B cell (primary cell): ENCODE results near the gene APBA2. TPM values are rescaled to one million over a fixed set of nuclear protein-coding genes. Genes with fewer than 3 reads are reported as not detected.

ENCODE experiments used
- ATAC-seq: fragments of 200-7000 bp; cut with Tn5 transposase; one replicate; pipeline ENCODE4 v1.10.0; 2021; ENCODE audit warnings: low read depth, mild to moderate bottlenecking, moderate number of reproducible peaks, moderate library complexity
- CTCF ChIA-PET: fragments of 350-600 bp; sonication (Branson Sonifier 250); formaldehyde crosslinking; loops from one replicate; lab custom pipeline; 2021; ENCODE audit warnings: antibody characterized with exemption, inconsistent platforms; lab: Charles Lee
- POLR2A ChIA-PET: fragments of 350-600 bp; sonication (Branson Sonifier 250); formaldehyde crosslinking; loops from one replicate; lab custom pipeline; 2021; ENCODE audit warnings: antibody characterized with exemption; lab: Charles Lee
- DNase-seq: peaks from one replicate; pipeline ENCODE4 v3.0.0; 2013
- H2AFZ ChIP-seq: 2 replicates; pipeline ENCODE4 v1.6.1; 2012; ENCODE audit warnings: mild to moderate bottlenecking, low read depth, low read length; ENCODE audit not compliant: insufficient read depth, poor library complexity, severe bottlenecking
- H3K27ac ChIP-seq, 2 donors: 1 replicate in 1 of 2; 2 replicates in 1 of 2; pipeline ENCODE4 v1.5.1; 2012 to 2013; ENCODE audit warnings: low read length in 2 of 2, mild to moderate bottlenecking in 2 of 2, moderate library complexity in 1 of 2
- H3K27me3 ChIP-seq, 4 experiments: fragments of 200-600 bp in 1 of 4; sonication (generic) in 1 of 4; replicated peaks in 1 of 4; 1 replicate in 2 of 4; 2 replicates in 2 of 4; pipeline versions ENCODE4 v1.6.1 to v1.7.0; 2013 to 2016; ENCODE audit warnings: low read length in 3 of 4, mild to moderate bottlenecking in 2 of 4, mixed read lengths in 1 of 4, moderate library complexity in 1 of 4; ENCODE audit not compliant: insufficient read depth in 4 of 4, control insufficient read depth in 3 of 4; ENCODE audit errors: control extremely low read depth in 1 of 4
- H3K36me3 ChIP-seq, 2 experiments: replicated peaks in 1 of 2; 1 replicate in 1 of 2; 2 replicates in 1 of 2; pipeline versions ENCODE4 v1.6.1 to v1.7.1; 2013; ENCODE audit warnings: low read length in 1 of 2; ENCODE audit not compliant: insufficient read depth in 2 of 2, control insufficient read depth in 1 of 2; ENCODE audit errors: control extremely low read depth in 1 of 2, extremely low read depth in 1 of 2
- H3K4me1 ChIP-seq, 2 donors: fragments of 200-600 bp in 1 of 2; sonication (generic) in 1 of 2; 1 replicate in 1 of 2; 2 replicates in 1 of 2; pipeline versions ENCODE4 v1.5.1 to v1.6.1; 2013 to 2017; ENCODE audit warnings: low read length in 2 of 2; ENCODE audit not compliant: control insufficient read depth in 2 of 2, insufficient read depth in 2 of 2
- H3K4me2 ChIP-seq: replicated peaks from 2 replicates; pipeline ENCODE3; 2012; ENCODE audit warnings: mild to moderate bottlenecking, low read depth, low read length; ENCODE audit not compliant: poor library complexity, severe bottlenecking
- H3K4me3 ChIP-seq, 5 experiments: fragments of 200-600 bp in 1 of 5; sonication (generic) in 1 of 5; 1 replicate in 3 of 5; 2 replicates in 2 of 5; pipeline versions ENCODE4 v1.5.1 to v1.7.0; 2011 to 2016; ENCODE audit warnings: low read length in 4 of 5, mild to moderate bottlenecking in 4 of 5, low read depth in 2 of 5, control low read depth in 1 of 5, moderate library complexity in 1 of 5; ENCODE audit not compliant: insufficient read depth in 1 of 5; ENCODE audit errors: control extremely low read depth in 1 of 5, extremely low read depth in 1 of 5
- H3K79me2 ChIP-seq: fragments of 200-600 bp; sonication (generic); one replicate; pipeline ENCODE4 v1.6.0; 2016; ENCODE audit warnings: low read length; ENCODE audit not compliant: control insufficient read depth, insufficient read depth
- H3K9ac ChIP-seq: fragments of 200-600 bp; sonication (generic); 2 replicates; pipeline ENCODE4 v1.6.1; 2017; ENCODE audit warnings: mild to moderate bottlenecking, low read length, moderate library complexity
- H3K9me3 ChIP-seq, 3 donors: one replicate each; pipeline versions ENCODE4 v1.6.1 to v1.7.1; 2013; ENCODE audit warnings: low read length in 2 of 3; ENCODE audit not compliant: control insufficient read depth in 2 of 3, insufficient read depth in 1 of 3; ENCODE audit errors: control extremely low read depth in 1 of 3
- H4K20me1 ChIP-seq: 2 replicates; pipeline ENCODE4 v1.6.0; 2012; ENCODE audit warnings: mild to moderate bottlenecking, low read length; ENCODE audit not compliant: insufficient read depth, control insufficient read depth, poor library complexity, severe bottlenecking
- H3K27ac Mint-ChIP-seq: one replicate; pipeline ENCODE4 v1.8.0; 2021; ENCODE audit warnings: mixed read lengths
- H3K27me3 Mint-ChIP-seq: one replicate; pipeline ENCODE4 v1.8.0; 2021; ENCODE audit warnings: mixed read lengths
- H3K4me1 Mint-ChIP-seq: one replicate; pipeline ENCODE4 v1.8.0; 2021; ENCODE audit warnings: mixed read lengths
- H3K4me3 Mint-ChIP-seq: one replicate; pipeline ENCODE4 v1.8.0; 2021; ENCODE audit warnings: mixed read lengths
- H3K9me3 Mint-ChIP-seq: one replicate; pipeline ENCODE4 v1.8.0; 2022; ENCODE audit warnings: mixed read lengths; ENCODE audit not compliant: insufficient read depth
- EZH2 ChIP-seq: IDR thresholded peaks from 2 replicates; pipeline ENCODE4 v1.6.1; 2012; ENCODE audit warnings: borderline replicate concordance, low read depth, mild to moderate bottlenecking, moderate library complexity, low read length; ENCODE audit not compliant: insufficient read depth, poor library complexity, severe bottlenecking
- WGBS: methylation state at CpG from one replicate; pipeline ENCODE4 v1.1.5; 2013; ENCODE audit warnings: missing lambda C conversion rate; ENCODE audit not compliant: insufficient coverage; 5-methylcytosine and 5-hydroxymethylcytosine counted together
- intact Hi-C: fragments of 100-400 bp; cut with micrococcal nuclease; formaldehyde crosslinking; loops from one replicate; pipeline ENCODE4 v1.10.0; 2022
- polyA plus RNA-seq: library from polyadenylated mRNA; depleted of rRNA; stranded (reverse); fragments of >200 nt; gene quantifications from 2 replicates; pipeline ENCODE4 v1.2.3, GENCODE V29; 2012
- total RNA-seq, 2 donors: library from RNA; stranded (reverse); fragments of 120-200 nt in 1 of 2; gene quantifications; 1 replicate in 1 of 2; 2 replicates in 1 of 2; pipeline versions ENCODE4 v1.2.3 to v1.2.4, GENCODE V29; 2013 to 2022
- TF ChIP-seq, protein P1 (sequence below): fragments of 200-600 bp; IDR thresholded peaks from one replicate; pipeline ENCODE4 v1.8.0; 2022; ENCODE audit warnings: antibody characterized with exemption, mild to moderate bottlenecking

Gene APBA2
- total and polyA plus RNA-seq, 2 donors (not counting 1 experiment from before 2014, with no cell fraction given): 0.19 TPM; not detected in 1

DNA sequence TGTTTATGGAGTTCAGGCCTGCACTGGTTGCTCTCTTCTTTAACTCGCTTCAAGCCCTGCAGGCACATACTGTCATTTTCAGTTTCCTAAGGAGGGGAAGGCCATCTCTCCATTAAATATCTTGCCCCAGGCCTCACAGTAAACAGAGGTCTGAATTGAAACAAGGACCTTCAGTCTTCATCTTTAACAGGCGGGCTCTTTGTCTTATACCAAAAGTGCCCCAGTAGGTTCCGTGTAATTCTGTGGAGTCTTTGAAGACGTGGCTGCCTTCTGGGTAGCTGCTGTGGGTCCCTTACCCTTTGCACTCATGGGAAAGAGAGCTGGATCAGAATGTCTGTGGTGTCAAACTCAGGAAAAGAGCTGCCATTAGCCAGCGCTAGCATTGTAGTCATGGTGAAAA lies 161.2 kb downstream of the APBA2 start:
- ATAC-seq: no peak
- Mint-ChIP-seq H3K4me3 (no peak overlapping the region), H3K27ac (no peak overlapping the region), H3K27me3 (no peaks in the 10 kb centered on the region), H3K4me1 (no peaks in the 10 kb centered on the region), H3K9me3 (no peaks in the 10 kb centered on the region)
- Histone ChIP-seq H2AFZ (no peak overlapping the region), H3K9me3 (no peaks in the 10 kb centered on the region), H3K36me3 (no peaks in the 10 kb centered on the region), H3K27ac (no peak overlapping the region), H3K4me1 (no peaks in the 10 kb centered on the region), H3K27me3 (no peaks in the 10 kb centered on the region), H3K79me2 (no peaks in the 10 kb centered on the region), H3K9ac (no peak overlapping the region), H4K20me1 (no peaks in the 10 kb centered on the region), H3K4me3 (no peak overlapping the region), H3K4me2 (no peak overlapping the region)
- ChIA-PET POLR2A (no interaction called here), CTCF (no interaction called here)
- WGBS: 79% methylated on average over 3 of the region's 5 CpGs
- no peak for TF ChIP-seq EZH2
- TF ChIP-seq, protein P1, sequence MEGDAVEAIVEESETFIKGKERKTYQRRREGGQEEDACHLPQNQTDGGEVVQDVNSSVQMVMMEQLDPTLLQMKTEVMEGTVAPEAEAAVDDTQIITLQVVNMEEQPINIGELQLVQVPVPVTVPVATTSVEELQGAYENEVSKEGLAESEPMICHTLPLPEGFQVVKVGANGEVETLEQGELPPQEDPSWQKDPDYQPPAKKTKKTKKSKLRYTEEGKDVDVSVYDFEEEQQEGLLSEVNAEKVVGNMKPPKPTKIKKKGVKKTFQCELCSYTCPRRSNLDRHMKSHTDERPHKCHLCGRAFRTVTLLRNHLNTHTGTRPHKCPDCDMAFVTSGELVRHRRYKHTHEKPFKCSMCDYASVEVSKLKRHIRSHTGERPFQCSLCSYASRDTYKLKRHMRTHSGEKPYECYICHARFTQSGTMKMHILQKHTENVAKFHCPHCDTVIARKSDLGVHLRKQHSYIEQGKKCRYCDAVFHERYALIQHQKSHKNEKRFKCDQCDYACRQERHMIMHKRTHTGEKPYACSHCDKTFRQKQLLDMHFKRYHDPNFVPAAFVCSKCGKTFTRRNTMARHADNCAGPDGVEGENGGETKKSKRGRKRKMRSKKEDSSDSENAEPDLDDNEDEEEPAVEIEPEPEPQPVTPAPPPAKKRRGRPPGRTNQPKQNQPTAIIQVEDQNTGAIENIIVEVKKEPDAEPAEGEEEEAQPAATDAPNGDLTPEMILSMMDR: no peak
- no peak for DNase-seq
- intact Hi-C loops: no loop called here

DNA sequence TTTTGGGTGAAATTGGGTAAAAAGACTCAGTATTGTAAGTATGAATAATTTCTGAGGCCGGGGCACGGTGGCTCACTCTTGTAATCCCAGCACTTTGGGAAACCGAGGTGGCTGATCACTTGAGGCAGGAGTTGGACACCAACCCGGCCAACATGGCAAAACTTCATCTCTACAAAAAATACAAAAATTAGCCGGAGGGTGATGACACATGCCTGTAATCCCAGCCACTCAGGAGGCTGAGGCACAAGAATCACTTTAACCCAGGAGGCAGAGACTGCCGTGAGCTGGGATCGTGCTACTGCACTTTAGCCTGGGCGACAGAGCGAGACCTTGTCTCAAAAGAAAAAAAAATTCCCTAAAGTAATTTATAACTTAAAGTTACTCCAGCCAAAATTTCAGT lies 162.2 kb downstream of the APBA2 start:
- no peak overlapping the region for H3K27ac Mint-ChIP-seq
- WGBS: 95% methylated on average over 6 of the region's 9 CpGs
- ATAC-seq (no peak), DNase-seq (no peak)
- H3K4me1 Mint-ChIP-seq: no peaks in the 10 kb centered on the region
- Histone ChIP-seq H2AFZ (no peak overlapping the region), H3K4me1 (no peaks in the 10 kb centered on the region), H3K4me3 (no peak overlapping the region), H4K20me1 (no peaks in the 10 kb centered on the region), H3K36me3 (no peaks in the 10 kb centered on the region), H3K27ac (no peak overlapping the region), H3K9me3 (peaks cover 0 to 4% (median 0%) of the 10 kb centered on the region in 3 donors), H3K4me2 (no peak overlapping the region), H3K9ac (no peak overlapping the region), H3K27me3 (no peaks in the 10 kb centered on the region), H3K79me2 (no peaks in the 10 kb centered on the region)
- intact Hi-C loops: no loop called here
- ChIA-PET POLR2A (no interaction called here), CTCF (no interaction called here)
- no peak overlapping the region for H3K4me3 Mint-ChIP-seq
- H3K27me3 Mint-ChIP-seq: no peaks in the 10 kb centered on the region
- no peaks in the 10 kb centered on the region for H3K9me3 Mint-ChIP-seq
- TF ChIP-seq EZH2: no peak
- TF ChIP-seq, protein P1: no peak
